Stimulated activated memory B cell treated with anti-CD40 and anti-IgM and Interleukin-4, amounts not matched to agents 10 μg/mL and 1 μg/mL and 100 μg/mL, for 72 hours (primary cell): Measurements from ENCODE around the gene CSRP1.
A peak's percentile ranks its signal among the peaks of the same experiment; 100 is the strongest.
"Not testable (repeated sequence)": the region's sequence is repeated elsewhere in the genome, so short reads cannot be mapped to it uniquely, and the experiment has no call there.

Experiments
- ATAC-seq: fragments of 150-1000 bp; cut with Tn5 transposase; 2 replicates; pipeline ENCODE4 v1.10.0; 2021
- H3K27ac Mint-ChIP-seq: one replicate; pipeline ENCODE4 v1.8.0; 2022; ENCODE audit warnings: mild to moderate bottlenecking, mixed read lengths
- H3K27me3 Mint-ChIP-seq: one replicate; pipeline ENCODE4 v1.8.0; 2022; ENCODE audit warnings: mixed read lengths
- H3K36me3 Mint-ChIP-seq: one replicate; pipeline ENCODE4 v1.8.0; 2022; ENCODE audit warnings: mixed read lengths
- H3K4me1 Mint-ChIP-seq: one replicate; pipeline ENCODE4 v1.8.0; 2022; ENCODE audit warnings: mixed read lengths
- H3K4me3 Mint-ChIP-seq: one replicate; pipeline ENCODE4 v1.8.0; 2022; ENCODE audit warnings: mild to moderate bottlenecking, moderate library complexity, mixed read lengths
- H3K9me3 Mint-ChIP-seq: one replicate; pipeline ENCODE4 v1.8.0; 2022; ENCODE audit warnings: mixed read lengths

The CSRP1 gene

DNA sequence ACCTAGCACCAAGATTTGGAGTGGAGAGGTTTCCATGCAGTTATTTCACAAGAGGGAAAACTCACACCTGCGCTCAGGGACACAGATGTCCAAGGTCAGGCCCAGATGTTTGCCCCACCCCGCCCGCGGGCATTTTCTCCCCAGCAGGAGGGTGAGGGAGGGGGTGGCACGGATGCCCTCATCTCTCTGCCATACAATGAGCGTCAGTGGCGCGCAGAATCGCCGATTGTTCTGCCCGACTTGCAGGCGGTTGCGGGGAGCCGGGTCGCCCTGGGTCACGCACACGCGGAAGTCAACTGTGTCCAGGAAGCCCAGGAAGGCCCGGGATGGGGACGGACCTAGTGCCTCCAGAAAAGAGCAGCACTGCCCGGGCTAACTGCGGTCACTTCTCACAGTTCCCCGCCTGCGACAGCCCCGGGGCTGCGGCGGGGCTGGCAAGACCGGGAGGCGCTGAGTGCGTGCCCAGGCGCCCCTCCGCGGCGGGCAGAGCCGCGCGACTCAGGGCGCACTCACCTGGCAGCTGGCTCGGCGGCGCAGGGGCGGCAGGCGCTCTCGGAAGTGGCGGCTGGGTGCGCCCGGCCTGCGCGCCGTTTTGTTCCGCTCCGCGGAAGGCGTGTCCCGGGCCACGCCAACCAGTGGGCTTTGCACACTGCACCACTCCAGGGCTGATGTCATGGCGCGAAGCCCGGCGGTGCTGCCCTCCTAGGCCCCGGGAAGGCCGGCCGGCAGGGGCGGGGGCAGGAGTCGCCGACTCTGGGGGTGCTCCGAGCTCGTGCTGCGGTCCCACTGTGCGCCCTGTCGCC is at the start of gene CSRP1:
Gene CSRP1 (minus strand): TSS at position 567 of the 803 bp plus-strand sequence. CDS start 10,820 bp downstream, outside the sequence.
- H3K4me1 Mint-ChIP-seq, result peaks cover 48% of the 10 kb centered on the region
- no peaks in the 10 kb centered on the region for H3K9me3 Mint-ChIP-seq

DNA sequence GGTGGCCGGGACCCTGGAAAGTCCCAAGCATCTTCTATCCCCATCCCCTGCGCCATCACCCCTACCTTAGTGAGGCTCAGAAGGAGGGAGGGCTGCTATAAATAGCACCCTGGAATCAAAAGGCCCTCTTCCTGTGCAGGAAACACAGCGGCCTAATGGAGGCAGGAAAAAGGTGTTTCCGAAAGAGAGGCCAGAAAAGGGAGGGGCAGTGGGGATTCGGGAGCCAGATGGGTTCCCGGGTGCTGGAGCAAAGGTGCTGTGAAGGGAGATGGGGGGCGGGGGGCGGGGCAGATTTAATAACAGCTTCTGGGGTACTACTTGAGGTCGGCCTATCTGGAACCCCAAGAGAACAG is 48.6 kb upstream of the CSRP1 start:
- Mint-ChIP-seq H3K27me3 (no peaks in the 10 kb centered on the region), H3K4me1 (peaks cover 6% of the 10 kb centered on the region), H3K36me3 (no peaks in the 10 kb centered on the region), H3K4me3 (no peak overlapping the region), H3K27ac (no peak overlapping the region), H3K9me3 (no peaks in the 10 kb centered on the region)
- no peak for ATAC-seq

More for the DNA sequence above, at the start of gene CSRP1:
- Mint-ChIP-seq H3K27ac (peak within 1 kb of the TSS; percentile 81), H3K4me3 (peak within 1 kb of the TSS; percentile 86), H3K36me3 (peaks cover 6% of the 10 kb centered on the region), H3K27me3 (no peaks in the 10 kb centered on the region)
- ATAC-seq, result peak; percentile 97

DNA sequence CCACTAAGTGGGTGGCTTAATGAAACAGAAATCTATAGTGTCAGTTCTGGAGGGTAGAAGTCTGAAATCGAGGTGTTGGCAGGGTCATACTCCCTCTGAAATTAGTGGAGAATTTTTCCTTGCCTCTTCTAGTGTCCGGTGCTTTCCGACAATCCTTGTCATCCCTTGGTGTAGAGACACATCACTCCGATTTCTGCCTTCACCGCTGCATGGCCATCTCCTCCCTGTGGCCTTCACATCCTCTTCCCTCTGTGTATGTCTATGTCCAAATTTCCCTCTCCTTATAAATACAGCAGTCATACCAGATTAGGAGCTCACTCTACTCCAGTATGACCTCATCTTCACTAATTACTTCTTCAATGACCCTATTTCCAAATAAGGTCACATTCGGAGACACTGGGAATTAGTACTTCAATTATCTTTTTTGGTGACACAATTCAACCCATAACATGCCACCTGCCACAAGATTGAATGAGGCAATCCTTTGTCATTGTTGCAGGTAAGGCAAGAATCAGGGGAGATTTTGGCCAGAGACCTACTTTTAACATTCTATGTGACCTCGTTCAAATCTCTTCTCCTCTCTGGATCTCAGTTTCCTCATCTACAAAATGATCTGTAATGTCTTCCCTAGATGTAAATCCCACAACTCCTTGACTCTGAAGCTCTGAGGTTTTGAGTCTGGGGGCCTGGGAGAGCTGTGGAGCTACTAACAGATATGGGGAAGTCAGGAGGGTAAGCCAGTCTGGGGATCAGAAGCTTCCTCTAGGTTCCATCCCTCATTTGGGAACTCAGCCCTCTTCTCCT is 48.1 kb upstream of the CSRP1 start:
- no peak overlapping the region for H3K27ac Mint-ChIP-seq

DNA sequence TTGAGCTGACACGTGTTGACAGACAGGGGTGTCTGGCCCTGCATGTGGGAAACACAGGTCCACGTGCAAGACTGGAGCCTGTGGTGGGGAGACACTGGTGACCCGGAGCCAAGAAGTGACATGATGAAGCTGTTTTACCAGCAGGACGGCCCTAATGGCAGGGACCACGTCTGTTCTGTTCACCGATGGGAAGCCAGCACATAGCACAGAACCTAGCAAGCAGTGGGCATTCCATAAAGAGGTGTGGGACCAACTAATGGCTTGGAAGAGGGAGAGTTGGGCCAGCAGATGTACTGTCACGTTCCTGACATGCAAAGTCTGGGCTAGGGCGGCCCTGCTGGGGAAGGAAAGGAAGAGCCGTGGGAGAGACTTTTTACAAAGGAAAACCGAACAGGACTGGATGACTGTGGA is 47.3 kb upstream of the CSRP1 start:
- Mint-ChIP-seq H3K4me3 (no peak overlapping the region), H3K4me1 (no peaks in the 10 kb centered on the region), H3K27me3 (no peaks in the 10 kb centered on the region), H3K36me3 (no peaks in the 10 kb centered on the region), H3K27ac (no peak overlapping the region), H3K9me3 (no peaks in the 10 kb centered on the region)
- no peak for ATAC-seq

More for the DNA sequence above, 48.1 kb upstream of the CSRP1 start:
- ATAC-seq, result no peak
- H3K4me3 Mint-ChIP-seq, result no peak overlapping the region
- H3K27me3 Mint-ChIP-seq, result no peaks in the 10 kb centered on the region
- no peaks in the 10 kb centered on the region for H3K9me3 Mint-ChIP-seq
- H3K36me3 Mint-ChIP-seq, result no peaks in the 10 kb centered on the region
- peaks cover 5% of the 10 kb centered on the region for H3K4me1 Mint-ChIP-seq

DNA sequence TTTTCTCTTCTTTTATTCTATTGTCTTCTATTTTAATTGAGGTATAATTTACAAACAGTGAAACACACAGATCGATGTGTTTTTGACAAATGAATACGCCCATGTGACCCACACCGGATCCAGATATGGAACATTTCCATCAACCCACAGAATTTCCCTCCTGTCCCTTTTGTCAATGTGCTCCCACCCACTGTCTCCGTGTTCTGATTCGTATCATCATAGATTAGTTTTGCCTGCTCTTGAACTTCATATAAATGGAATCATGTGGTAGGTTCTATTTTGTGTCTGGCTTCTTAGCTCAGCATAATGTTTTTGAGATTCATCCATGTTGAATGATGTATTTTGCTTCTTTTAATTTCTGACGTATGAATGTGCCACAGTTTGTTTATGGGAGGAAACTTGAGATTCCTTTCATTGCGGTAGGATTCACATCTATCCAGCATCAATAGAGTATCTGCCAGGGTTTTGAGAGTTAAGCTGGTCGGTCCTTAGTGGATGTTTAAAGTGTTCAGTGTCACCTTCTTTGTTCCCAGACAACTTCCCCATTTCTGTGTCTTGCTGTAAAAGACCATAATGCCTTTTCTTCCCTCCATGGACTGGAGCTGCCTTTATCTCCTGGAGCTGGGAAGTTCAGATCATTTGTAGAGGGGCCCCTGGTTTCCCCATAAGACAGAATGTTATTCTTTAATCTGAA is 46.7 kb upstream of the CSRP1 start:
- no peak overlapping the region for H3K4me3 Mint-ChIP-seq
- no peaks in the 10 kb centered on the region for H3K36me3 Mint-ChIP-seq
- H3K27me3 Mint-ChIP-seq, result no peaks in the 10 kb centered on the region
- ATAC-seq, result no peak
- H3K9me3 Mint-ChIP-seq, result no peaks in the 10 kb centered on the region
- H3K27ac Mint-ChIP-seq, result no peak overlapping the region
- H3K4me1 Mint-ChIP-seq, result no peaks in the 10 kb centered on the region

DNA sequence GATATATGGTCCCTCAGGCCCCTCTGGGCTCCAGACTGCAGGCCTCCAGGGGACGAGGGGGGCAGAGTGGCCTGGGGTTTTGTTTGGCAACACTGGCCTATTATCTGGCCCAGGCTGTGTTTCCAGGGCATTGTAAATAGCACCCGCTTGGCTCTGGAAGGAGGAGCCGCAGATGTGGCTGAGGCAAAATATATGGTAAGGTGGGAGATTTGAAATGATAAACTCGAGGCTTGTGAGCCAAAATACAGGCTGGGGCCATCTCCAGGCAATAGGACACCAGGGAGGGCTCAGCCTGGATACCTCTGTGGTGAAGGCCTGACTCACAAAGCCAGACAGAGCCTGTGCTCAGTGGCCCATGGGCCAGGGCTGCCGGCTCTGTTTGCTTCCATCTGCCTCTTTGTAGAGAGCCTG is 46.0 kb upstream of the CSRP1 start:
- Mint-ChIP-seq H3K4me3 (no peak overlapping the region), H3K4me1 (no peaks in the 10 kb centered on the region), H3K9me3 (no peaks in the 10 kb centered on the region), H3K27ac (no peak overlapping the region), H3K36me3 (no peaks in the 10 kb centered on the region), H3K27me3 (no peaks in the 10 kb centered on the region)
- no peak for ATAC-seq

DNA sequence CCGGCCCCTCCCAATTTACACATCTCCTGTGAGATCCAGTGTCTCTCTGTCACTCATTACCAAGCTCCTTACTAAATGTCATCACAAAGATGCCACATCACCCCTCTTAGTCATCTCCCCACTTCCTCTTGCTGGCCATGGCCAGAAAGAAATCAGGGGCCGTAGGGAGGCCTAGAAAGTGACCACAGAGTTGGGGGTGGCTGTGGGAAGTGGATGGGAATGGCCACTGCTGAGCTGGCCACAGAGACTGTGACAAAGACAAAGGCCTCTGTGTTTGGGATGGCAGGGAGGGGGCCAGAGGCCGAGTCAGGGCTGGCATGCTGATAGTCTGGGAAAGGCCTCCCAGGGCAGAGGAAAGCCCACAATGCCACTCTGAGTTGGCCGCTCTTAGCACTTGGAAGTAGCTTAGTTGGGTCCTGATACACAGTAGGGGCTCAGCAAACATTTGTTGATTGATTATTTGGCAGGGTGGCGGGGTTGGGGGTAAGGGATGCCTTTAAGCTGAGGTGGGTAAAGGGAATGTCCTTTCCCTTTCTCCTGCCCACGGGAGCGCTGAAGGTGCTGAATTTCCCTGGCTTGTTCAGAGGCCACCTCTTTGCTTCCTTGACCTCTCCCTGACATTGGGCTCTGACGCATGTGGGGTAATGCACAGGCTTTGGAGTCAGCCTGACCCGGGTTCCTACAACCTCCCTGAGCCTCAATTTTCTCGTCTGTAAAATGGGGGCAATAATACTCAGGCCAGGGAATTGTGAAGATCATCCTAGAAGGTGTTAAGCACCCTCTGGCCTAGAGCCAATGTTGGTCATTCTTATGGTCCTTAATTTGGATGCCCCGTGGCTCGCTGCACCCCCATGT is 45.2 kb upstream of the CSRP1 start:
- Mint-ChIP-seq H3K4me3 (no peak overlapping the region), H3K9me3 (no peaks in the 10 kb centered on the region), H3K27me3 (no peaks in the 10 kb centered on the region), H3K36me3 (no peaks in the 10 kb centered on the region), H3K4me1 (no peaks in the 10 kb centered on the region), H3K27ac (no peak overlapping the region)
- ATAC-seq, result no peak

DNA sequence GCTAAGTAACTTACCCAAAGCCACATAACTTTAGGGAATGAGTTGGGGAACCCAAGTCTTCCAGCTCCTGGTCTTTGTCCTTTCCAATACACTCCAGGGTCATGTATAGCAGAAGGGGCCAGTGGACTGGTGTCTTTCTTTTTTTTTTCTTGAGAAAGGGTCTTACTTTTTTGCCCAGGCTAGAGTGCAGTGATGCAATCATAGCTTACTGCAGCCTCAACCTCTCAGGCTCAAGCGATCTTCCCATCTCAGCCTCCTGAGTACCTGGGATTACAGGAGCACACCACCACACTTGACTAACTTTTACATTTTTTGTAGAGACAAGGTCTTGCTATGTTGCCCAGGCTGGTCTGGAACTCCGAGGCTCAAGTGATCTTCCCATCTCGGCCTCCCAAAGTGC is 44.2 kb upstream of the CSRP1 start:
- Mint-ChIP-seq H3K27ac (no peak overlapping the region), H3K4me3 (no peak overlapping the region), H3K4me1 (no peaks in the 10 kb centered on the region), H3K9me3 (no peaks in the 10 kb centered on the region), H3K27me3 (no peaks in the 10 kb centered on the region), H3K36me3 (no peaks in the 10 kb centered on the region)
- no peak for ATAC-seq

DNA sequence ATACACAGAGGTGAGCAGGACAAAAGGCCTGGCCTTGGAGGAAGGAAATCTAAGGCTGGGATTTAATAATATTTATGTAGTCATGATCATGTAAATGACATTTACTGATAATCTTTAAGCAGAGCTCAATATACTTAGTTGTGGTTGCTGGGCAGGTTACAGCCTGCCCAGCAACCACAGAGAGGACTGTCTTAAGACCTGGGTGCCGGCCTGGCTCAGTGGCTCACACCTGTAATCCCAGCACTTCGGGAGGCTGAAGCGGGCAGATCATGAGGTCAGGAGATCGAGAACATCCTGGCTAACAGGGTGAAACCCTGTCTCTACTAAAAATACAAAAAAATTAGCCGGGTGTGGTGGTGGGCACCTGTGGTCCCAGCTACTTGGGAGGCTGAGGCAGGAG is 42.6 kb upstream of the CSRP1 start:
- H3K27ac Mint-ChIP-seq, H3K27me3 Mint-ChIP-seq, H3K4me1 Mint-ChIP-seq, H3K9me3 Mint-ChIP-seq, H3K4me3 Mint-ChIP-seq, H3K36me3 Mint-ChIP-seq, ATAC-seq: not testable (repeated sequence)

DNA sequence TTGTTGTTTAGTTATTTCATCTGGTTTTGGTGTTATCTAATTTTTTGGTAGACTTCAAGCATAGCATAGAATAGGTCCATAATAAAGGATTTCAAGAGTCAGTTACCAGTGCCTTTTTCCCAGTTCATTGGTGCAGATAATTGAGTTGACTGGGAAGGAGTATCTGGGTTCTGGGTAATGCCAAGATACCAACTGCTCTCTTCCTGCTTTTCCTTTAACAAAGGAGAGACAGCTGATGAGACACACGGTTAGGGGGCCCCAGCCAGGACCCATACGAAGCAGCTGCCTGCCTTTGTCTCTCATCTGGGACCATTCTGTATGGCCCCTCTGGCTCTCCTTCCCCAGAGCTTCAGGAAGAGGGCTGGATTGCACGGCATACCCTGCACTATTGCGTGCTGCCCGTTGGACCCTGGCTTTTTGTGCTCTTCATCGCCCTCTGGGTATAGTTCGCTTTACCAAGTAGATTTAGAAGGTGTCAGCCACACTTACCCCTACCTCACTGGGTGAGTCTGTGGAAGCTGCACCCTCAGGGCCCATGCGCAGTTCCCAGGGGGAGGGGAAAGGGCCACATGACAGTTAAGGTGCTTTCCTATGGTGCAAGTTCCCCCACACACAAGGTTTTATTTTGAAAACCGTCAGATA is 39.0 kb upstream of the CSRP1 start:
- H3K27me3 Mint-ChIP-seq, result peaks cover 5% of the 10 kb centered on the region
- H3K4me3 Mint-ChIP-seq, result no peak overlapping the region
- H3K36me3 Mint-ChIP-seq, result peaks cover 9% of the 10 kb centered on the region
- no peaks in the 10 kb centered on the region for H3K9me3 Mint-ChIP-seq
- no peak for ATAC-seq
- no peak overlapping the region for H3K27ac Mint-ChIP-seq
- H3K4me1 Mint-ChIP-seq, result peaks cover 15% of the 10 kb centered on the region

DNA sequence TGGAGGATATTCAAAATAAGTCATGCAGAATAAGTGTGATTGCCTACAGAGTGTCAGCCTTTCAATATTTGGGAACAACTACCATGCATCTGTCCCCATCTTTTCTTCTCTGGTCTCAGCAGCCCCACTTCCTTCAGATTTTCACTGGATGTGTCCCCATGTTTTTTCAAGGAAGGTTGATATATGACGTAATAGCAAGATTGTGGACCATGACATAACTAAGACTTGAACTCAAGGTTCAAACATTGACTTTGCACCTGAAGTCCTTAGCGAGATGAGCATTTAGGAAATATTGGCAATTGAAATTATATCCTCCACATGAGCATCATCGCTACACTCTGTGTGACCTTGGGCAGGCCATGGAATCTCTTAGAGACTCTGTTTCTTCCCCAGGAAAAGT is 37.8 kb upstream of the CSRP1 start:
- Mint-ChIP-seq H3K27ac (no peak overlapping the region), H3K9me3 (no peaks in the 10 kb centered on the region), H3K27me3 (peaks cover 18% of the 10 kb centered on the region), H3K36me3 (peaks cover 9% of the 10 kb centered on the region), H3K4me1 (peaks cover 27% of the 10 kb centered on the region), H3K4me3 (no peak overlapping the region)
- no peak for ATAC-seq

DNA sequence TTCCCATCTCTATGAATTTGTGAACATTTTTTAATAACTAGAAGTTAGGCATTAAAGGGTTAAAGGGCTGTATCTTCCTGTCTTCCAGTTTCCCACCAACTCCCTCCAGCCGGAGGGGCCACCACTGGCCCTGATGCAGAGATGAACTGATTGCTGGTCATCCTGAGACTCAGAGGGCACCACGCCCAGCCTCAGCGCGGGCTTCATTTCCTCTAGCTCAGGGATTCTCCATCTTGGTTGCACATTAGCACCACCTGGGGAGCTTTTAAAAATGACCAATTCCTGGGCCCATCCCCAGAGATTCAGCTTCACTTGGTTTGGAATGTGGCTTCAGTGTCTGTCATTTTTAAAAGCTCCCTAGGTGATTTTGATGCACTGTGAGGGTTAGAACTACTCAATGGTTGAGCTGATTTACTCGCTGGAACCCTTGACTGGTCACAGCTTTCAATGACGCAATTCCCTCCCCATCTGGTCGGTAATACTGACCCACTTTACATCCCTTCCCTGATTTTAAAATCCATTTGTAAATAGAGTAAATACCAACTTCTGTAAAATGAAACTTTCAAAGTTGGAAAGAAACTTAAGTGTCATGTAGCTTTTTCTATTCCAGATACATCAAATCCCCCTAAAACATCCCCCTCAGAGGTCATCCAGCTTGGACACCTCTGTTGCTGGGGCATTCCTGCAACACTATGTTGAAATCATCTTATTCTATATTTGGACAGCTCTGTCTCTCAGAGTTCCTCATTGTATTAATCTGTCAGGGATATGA is 37.1 kb upstream of the CSRP1 start:
- Mint-ChIP-seq H3K4me1 (peaks cover 33% of the 10 kb centered on the region), H3K9me3 (no peaks in the 10 kb centered on the region), H3K27ac (no peak overlapping the region), H3K27me3 (peaks cover 22% of the 10 kb centered on the region), H3K4me3 (no peak overlapping the region), H3K36me3 (peaks cover 9% of the 10 kb centered on the region)
- ATAC-seq, result no peak

DNA sequence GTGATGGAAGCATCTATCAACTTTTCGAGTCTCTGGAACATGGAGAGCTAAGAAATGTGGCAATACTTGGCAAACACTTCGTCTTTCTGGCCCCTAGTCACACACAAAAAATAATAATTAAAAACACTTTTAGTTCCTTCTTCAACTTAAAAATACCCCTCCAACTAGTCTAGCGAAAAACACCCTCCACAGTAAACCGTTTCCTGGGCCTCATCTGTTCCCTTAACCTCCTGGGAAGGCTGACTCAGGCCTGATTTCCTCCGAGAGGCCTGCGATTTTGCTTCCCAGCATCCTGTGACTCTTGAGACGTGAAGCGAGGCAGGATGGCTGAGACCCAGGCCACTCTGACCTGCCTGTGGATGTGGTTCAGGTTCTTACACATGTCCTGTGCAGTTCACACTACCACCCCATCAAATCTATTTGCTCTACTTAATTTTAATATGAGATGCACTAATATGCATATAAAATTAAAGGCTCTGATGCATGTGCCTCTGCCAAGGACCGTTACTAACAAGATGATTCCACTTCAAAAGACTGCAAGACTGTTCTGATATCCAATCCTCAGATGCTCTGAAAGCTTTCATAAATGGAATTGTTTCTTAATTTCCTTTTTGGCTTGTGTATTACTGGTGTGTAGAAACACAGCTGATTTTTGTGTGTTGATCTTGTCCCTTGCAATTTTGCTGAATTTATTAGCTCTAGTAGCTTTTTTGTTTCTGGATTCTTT is 35.5 kb upstream of the CSRP1 start:
- no peak for ATAC-seq
- H3K9me3 Mint-ChIP-seq, result no peaks in the 10 kb centered on the region

More for the DNA sequence above, 35.5 kb upstream of the CSRP1 start:
- Mint-ChIP-seq H3K36me3 (peaks cover 9% of the 10 kb centered on the region), H3K4me3 (no peak overlapping the region), H3K4me1 (peaks cover 43% of the 10 kb centered on the region), H3K27me3 (peaks cover 38% of the 10 kb centered on the region), H3K27ac (no peak overlapping the region)
